Osteocyte (in vitro differentiated cells): ENCODE measurements around the gene KIAA0586. TPM values are rescaled to one million over a fixed set of nuclear protein-coding genes. Genes with fewer than 3 reads are reported as not detected.
"Not testable (repeated sequence)": the region's sequence is repeated elsewhere in the genome, so short reads cannot be mapped to it uniquely, and the experiment has no call there.

Experiments used
- DNase-seq: peaks from one replicate; pipeline ENCODE4 v3.0.0; 2021; ENCODE audit warnings: mixed read lengths; ENCODE audit not compliant: unreplicated experiment; ENCODE audit errors: extremely low spot score
- H3K27ac Mint-ChIP-seq: one replicate; pipeline ENCODE4 v1.8.0; 2021; ENCODE audit warnings: mild to moderate bottlenecking, mixed read lengths; ENCODE audit not compliant: unreplicated experiment
- H3K27me3 Mint-ChIP-seq: one replicate; pipeline ENCODE4 v1.8.0; 2021; ENCODE audit warnings: mixed read lengths; ENCODE audit not compliant: unreplicated experiment
- H3K36me3 Mint-ChIP-seq: one replicate; pipeline ENCODE4 v1.8.0; 2021; ENCODE audit warnings: mixed read lengths; ENCODE audit not compliant: unreplicated experiment
- H3K4me1 Mint-ChIP-seq: one replicate; pipeline ENCODE4 v1.8.0; 2021; ENCODE audit warnings: mixed read lengths; ENCODE audit not compliant: unreplicated experiment
- H3K4me3 Mint-ChIP-seq: one replicate; pipeline ENCODE4 v1.8.0; 2021; ENCODE audit warnings: mild to moderate bottlenecking, moderate library complexity, mixed read lengths; ENCODE audit not compliant: unreplicated experiment
- H3K9me3 Mint-ChIP-seq: one replicate; pipeline ENCODE4 v1.8.0; 2021; ENCODE audit warnings: mixed read lengths; ENCODE audit not compliant: unreplicated experiment
- total RNA-seq: library from RNA; stranded (reverse); gene quantifications from 2 replicates; pipeline ENCODE4 v1.2.1, GENCODE V29; 2021
- TF ChIP-seq, protein P1 (sequence below): fragments of 200-600 bp; sonication (generic); IDR thresholded peaks from 2 replicates; pipeline ENCODE4 v1.5.0; 2021; ENCODE audit warnings: antibody characterized with exemption, mild to moderate bottlenecking, moderate library complexity

The KIAA0586 gene
- total RNA-seq, 1 donor from 2014 or later: 19.0 TPM

DNA sequence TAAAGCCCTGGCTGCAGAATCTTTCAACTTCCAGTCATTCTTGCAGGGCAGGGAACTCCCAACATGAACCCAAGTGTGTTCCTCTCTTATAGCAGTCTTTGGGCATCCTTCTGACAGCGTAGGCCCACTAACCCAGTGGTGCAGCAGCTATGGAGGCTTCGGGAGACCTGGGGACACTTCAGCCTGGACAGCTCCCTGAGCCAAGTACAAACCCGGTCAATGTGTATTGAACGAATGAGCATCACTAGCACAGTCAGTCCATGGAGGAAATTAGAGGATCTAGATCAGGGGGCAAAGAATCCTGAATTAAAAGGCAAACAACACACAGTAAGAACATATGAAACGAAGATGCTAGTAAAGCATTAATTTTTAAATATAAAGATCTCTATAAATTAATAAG lies 41.8 kb downstream of the KIAA0586 start:
- H3K36me3 Mint-ChIP-seq: peaks cover 16% of the 10 kb centered on the region
- TF ChIP-seq, protein P1, sequence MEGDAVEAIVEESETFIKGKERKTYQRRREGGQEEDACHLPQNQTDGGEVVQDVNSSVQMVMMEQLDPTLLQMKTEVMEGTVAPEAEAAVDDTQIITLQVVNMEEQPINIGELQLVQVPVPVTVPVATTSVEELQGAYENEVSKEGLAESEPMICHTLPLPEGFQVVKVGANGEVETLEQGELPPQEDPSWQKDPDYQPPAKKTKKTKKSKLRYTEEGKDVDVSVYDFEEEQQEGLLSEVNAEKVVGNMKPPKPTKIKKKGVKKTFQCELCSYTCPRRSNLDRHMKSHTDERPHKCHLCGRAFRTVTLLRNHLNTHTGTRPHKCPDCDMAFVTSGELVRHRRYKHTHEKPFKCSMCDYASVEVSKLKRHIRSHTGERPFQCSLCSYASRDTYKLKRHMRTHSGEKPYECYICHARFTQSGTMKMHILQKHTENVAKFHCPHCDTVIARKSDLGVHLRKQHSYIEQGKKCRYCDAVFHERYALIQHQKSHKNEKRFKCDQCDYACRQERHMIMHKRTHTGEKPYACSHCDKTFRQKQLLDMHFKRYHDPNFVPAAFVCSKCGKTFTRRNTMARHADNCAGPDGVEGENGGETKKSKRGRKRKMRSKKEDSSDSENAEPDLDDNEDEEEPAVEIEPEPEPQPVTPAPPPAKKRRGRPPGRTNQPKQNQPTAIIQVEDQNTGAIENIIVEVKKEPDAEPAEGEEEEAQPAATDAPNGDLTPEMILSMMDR: no peak
- H3K4me3 Mint-ChIP-seq: no peak overlapping the region
- H3K4me1 Mint-ChIP-seq: no peaks in the 10 kb centered on the region
- H3K27ac Mint-ChIP-seq: no peak overlapping the region
- H3K27me3 Mint-ChIP-seq: no peaks in the 10 kb centered on the region
- no peak for DNase-seq
- H3K9me3 Mint-ChIP-seq: no peaks in the 10 kb centered on the region

DNA sequence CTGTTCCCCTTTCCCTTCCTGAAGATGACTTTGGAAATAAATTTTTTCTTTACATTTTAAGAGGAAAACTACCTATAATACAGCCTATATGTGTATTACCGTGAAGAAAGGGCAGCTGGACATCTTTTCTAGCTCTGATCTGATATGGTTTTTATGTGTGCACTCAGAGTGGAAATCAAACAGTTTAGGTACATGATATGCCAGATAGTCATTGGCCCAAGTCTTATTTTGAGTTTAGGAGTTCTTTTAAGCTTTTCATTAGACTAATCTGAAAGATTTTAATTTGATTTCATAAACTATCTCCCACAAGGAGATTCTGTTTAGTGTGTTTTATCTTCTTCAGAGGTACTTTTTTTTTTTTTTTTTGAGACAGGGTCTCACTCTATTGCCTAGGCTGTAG lies 48.8 kb downstream of the KIAA0586 start:
- no peak for DNase-seq
- H3K36me3 Mint-ChIP-seq: peaks cover 35% of the 10 kb centered on the region
- TF ChIP-seq, protein P1: no peak
- H3K27me3 Mint-ChIP-seq: no peaks in the 10 kb centered on the region
- H3K27ac Mint-ChIP-seq: no peak overlapping the region
- H3K9me3 Mint-ChIP-seq: no peaks in the 10 kb centered on the region
- peaks cover 4% of the 10 kb centered on the region for H3K4me1 Mint-ChIP-seq
- H3K4me3 Mint-ChIP-seq: no peak overlapping the region

DNA sequence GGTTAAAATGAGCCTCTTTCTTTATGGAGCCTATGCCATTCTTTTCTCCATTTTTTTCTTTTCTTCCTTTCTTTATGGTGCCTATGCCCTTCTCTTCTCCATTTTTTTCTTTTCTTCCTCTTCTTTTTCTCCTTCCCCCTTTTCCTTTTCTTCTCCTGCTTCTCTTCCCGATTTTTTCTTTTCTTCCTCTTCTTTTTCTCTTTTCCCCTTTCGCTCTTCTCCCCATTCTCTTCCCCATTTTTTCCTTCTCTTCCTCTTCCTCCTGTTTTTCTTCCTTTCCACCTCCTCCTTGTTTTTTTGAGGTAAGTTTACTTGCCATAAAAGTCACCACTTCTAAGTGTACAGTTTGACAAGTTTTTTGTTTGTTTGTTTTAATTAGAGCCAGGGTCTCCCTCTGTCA lies 50.1 kb downstream of the KIAA0586 start:
- no peak overlapping the region for H3K27ac Mint-ChIP-seq
- H3K9me3 Mint-ChIP-seq: no peaks in the 10 kb centered on the region
- no peaks in the 10 kb centered on the region for H3K27me3 Mint-ChIP-seq
- H3K4me1 Mint-ChIP-seq: peaks cover 4% of the 10 kb centered on the region
- peaks cover 37% of the 10 kb centered on the region for H3K36me3 Mint-ChIP-seq
- no peak overlapping the region for H3K4me3 Mint-ChIP-seq
- TF ChIP-seq, protein P1: no peak
- DNase-seq: no peak

DNA sequence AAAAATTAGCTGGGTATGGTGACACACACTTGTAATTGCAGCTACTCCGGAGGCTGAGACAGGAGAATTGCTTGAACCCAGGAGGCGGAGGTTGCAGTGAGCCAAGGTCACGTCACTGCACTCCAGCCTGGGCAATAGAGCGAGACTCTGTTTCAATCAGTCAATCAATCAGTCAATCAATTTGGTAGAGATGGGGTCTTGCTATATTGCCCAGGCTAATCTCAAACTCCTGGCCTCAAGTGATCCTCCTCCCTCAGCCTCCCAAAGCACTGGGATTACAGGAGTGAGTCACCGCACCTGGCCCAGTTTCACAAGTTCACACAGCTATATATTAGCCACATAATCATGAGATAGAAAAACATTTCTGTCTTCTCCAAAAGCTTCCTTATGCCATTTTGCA lies 50.8 kb downstream of the KIAA0586 start:
- H3K4me3 Mint-ChIP-seq, H3K27ac Mint-ChIP-seq, H3K9me3 Mint-ChIP-seq, DNase-seq, H3K4me1 Mint-ChIP-seq, H3K27me3 Mint-ChIP-seq: not testable (repeated sequence)
- H3K36me3 Mint-ChIP-seq: peaks cover 43% of the 10 kb centered on the region

DNA sequence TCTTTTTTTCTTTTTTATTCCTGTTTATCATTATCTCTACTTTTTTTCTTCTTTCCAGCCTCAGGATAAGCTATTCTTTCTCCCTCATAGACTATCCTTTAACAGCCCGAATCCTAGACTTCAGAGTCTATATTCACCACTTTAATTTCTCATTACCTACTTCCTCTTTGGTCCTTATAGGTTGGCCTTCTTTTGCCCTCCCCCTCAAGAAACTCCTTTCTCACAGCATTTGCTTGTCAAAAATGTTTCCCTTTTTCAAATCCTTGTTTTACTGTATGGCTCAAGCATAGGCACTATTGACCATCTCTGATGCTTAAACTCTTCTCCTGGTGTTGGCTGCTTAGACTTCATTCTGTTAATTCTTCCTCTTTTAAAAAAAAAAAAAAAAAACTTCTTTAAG lies 52.5 kb downstream of the KIAA0586 start:
- no peaks in the 10 kb centered on the region for H3K9me3 Mint-ChIP-seq
- peaks cover 37% of the 10 kb centered on the region for H3K36me3 Mint-ChIP-seq
- H3K4me1 Mint-ChIP-seq: no peaks in the 10 kb centered on the region
- H3K4me3 Mint-ChIP-seq: no peak overlapping the region
- H3K27me3 Mint-ChIP-seq: no peaks in the 10 kb centered on the region
- TF ChIP-seq, protein P1: no peak
- no peak for DNase-seq
- no peak overlapping the region for H3K27ac Mint-ChIP-seq

DNA sequence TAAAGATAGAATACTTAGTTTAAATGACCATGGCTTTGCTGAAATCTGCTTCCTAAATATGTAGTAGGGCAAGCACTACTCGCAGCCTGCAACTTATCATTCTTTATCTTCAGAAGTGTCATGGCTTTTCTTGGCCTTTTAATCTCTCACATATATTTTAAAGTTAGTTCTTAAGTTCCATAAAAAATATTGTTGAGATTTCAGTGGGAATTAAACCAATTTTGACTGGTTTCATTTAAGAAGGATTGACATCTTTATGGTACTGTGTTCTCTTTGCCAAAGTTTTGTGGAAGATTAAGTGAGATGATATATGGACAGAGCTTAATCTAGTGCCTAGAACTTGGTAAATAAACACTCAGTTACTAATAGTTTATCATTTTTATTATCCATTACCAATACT lies 56.7 kb downstream of the KIAA0586 start:
- TF ChIP-seq, protein P1: no peak
- Mint-ChIP-seq H3K36me3 (peaks cover 25% of the 10 kb centered on the region), H3K27ac (no peak overlapping the region), H3K27me3 (no peaks in the 10 kb centered on the region), H3K4me1 (peaks cover 10% of the 10 kb centered on the region), H3K9me3 (peaks cover 4% of the 10 kb centered on the region), H3K4me3 (no peak overlapping the region)
- DNase-seq: no peak
